Inflammatory macrophage (primary cell): Measurements from ENCODE around the gene CDKN1A.
A peak's percentile ranks its signal among the peaks of the same experiment; 100 is the strongest.

Source experiments
- DNase-seq, 2 donors: peaks; one replicate each; pipeline ENCODE4 v3.0.0-alpha.2; 2020 to 2022

The CDKN1A gene

GRCh38 chr6:36677753-36678487 lies 594 bp upstream of the CDKN1A start:
- no peak for DNase-seq

- peak; percentile 32 to 56 for DNase-seq
Observed at GRCh38 chr6:36679043-36679833, 724 bp downstream of the CDKN1A start.

GRCh38 chr6:36682328-36683144 lies 4.0 kb downstream of the CDKN1A start:
- peak; percentile 65 to 89 for DNase-seq

GRCh38 chr6:36683145-36683655 lies 4.7 kb downstream of the CDKN1A start:
- no peak for DNase-seq

DNA sequence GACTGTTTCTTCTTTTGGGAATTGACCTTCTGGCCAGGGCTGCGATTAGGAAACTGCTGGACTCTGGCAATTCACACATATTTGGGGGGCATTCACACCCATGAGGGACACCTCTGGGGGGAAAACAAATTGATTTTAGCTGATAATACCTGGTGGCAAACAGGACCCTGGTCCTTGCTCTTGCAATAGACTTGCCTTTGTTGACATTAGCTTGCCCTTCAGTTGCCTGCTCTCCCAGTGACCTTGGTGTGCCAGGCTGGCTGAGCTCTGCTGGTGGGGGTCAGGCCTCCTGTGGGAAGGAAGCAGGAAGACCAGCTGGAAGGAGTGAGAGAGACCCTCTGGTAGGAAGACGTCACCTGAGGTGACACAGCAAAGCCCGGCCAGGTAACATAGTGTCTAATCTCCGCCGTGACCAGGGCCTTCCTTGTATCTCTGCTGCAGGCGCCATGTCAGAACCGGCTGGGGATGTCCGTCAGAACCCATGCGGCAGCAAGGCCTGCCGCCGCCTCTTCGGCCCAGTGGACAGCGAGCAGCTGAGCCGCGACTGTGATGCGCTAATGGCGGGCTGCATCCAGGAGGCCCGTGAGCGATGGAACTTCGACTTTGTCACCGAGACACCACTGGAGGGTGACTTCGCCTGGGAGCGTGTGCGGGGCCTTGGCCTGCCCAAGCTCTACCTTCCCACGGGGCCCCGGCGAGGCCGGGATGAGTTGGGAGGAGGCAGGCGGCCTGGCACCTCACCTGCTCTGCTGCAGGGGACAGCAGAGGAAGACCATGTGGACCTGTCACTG lies 5.3 kb downstream of the CDKN1A start:
- no peak for DNase-seq

DNA sequence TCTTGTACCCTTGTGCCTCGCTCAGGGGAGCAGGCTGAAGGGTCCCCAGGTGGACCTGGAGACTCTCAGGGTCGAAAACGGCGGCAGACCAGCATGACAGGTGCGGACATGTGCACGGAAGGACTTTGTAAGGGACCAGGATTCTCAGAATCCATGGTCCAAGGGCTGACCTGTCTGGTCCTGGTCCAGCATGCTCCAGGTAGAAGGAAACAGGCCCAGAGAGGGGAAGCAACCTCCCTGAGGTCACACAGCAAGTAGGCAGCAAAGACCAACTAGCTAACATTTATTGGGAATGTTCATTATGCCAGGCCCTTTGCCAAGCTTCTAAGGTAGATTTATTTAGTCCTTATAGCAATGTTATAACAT lies 5.9 kb downstream of the CDKN1A start:
- DNase-seq: no peak

DNA sequence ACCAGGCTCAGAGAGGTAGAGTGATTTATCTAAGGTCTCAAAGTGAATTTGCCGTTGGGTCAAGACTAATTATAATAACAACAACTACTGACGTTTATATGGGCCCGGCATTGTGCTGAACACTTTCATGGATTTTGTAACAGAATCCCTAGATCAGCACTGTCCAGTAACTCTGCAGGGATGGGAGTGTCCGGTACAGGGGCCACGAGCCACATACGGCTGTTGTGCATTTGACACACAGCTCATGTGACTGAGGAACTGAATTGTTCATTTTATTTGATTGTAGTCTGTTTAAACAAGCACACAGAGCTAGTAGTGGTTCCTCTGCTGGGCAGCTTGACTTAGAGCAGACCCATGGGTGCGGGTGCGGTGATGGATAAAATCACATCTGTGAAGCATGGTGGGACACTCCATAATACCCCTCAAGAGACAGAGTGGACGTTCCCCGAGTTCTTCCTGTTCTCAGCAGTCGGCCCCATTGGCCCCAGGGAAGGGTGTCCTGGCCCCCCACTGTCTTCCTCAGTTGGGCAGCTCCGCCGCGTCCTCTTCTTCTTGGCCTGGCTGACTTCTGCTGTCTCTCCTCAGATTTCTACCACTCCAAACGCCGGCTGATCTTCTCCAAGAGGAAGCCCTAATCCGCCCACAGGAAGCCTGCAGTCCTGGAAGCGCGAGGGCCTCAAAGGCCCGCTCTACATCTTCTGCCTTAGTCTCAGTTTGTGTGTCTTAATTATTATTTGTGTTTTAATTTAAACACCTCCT lies 6.8 kb downstream of the CDKN1A start:
- DNase-seq: peak; percentile 38 to 71

GRCh38 chr6:36685926-36686667 lies 7.6 kb downstream of the CDKN1A start:
- peak; percentile 70 to 84 for DNase-seq

- DNase-seq: no peak
Observed at GRCh38 chr6:36686668-36687513, 8.4 kb downstream of the CDKN1A start.

DNA sequence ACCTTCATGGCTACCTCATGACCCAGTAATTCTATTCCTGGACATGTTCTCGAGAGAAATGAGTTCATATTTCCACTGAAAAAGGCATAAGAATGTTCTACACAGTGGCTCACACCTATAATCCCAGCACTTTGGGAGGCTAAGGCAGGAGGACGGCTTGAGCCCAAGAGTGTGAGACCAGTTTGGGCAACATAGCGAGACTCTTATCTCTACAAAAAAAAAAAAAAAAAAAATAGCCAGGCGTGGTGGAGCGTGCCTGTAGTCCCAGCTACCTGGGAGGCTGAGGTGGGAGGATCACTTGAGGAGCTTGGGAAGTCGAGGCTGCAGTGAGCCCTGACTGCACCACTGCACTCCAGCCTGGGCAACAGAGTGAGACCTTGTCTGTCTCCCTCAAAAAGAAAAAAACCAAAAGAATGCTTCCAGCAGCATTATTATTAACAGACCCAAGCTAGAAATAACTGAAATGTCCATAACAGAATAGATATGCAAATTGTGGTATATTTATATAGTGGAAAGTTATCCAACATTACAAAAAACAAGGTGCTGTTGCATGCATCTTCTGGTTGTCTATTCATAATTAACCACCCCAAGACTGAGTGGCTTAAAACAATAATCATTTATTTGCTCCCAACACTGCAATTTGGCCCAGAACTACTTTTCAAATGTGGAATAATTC lies 9.7 kb downstream of the CDKN1A start:
- no peak for DNase-seq

DNA sequence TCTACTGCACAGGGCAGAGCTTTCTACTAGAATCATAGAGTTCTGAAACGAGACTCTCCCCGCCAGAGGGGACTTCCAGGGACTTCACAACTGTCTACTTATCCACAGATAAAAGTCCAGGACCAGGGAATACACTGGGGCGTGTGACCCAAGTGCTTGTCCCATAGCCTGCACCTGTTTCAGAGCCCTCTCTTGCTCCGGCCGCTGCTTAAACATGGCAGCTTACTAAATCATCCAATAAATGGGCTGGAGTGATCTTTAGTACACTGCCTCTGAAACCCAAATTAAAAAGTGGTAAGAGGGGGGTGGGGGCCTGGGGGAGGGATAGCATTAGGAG lies 10.2 kb downstream of the CDKN1A start:
- no peak for DNase-seq

- DNase-seq: no peak
Observed at GRCh38 chr6:36691011-36691410, 12.5 kb downstream of the CDKN1A start.

GRCh38 chr6:36691612-36692011 lies 13.1 kb downstream of the CDKN1A start:
- no peak for DNase-seq

DNA sequence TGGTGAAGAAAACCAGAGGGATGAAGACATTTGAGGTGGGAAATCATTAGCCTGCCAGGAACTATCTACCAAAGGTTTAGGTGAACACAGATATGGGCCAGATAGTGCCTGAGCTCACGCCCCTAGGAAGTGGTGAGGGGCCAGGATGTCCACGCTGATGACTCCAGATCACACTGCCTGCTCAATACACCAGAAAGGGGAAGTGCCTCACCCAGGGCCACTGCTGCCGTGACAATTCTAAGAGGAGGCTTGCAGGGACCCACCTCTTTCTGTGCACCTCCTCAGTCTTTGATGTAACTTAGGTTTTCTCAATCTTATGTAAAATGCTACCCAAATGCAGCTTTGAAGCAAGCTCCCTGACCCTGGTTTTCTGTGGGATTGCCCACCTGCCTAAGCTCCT lies 13.7 kb downstream of the CDKN1A start:
- peak; percentile 61 to 84 for DNase-seq

- DNase-seq: no peak
Observed at GRCh38 chr6:36692861-36693702, 14.6 kb downstream of the CDKN1A start.

GRCh38 chr6:36694616-36695015 lies 16.1 kb downstream of the CDKN1A start:
- DNase-seq: no peak

DNA sequence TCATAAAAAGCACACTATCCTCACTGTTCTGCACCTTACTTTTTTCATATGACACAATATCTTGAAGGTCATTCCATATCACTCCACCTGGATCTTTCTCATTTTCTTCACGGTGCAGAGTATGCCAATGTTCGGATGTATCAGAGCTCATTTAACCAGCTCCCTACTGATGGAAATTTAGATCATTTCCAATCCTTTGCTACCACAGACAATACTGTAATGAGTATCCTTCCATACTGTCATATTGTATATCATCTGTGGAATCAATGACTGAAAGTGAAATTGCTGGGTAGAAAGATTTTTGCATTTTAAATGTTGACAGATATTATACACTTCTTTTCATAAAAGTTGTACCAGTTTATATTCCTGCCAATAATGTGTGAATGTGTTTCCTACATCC lies 16.9 kb downstream of the CDKN1A start:
- no peak for DNase-seq

DNA sequence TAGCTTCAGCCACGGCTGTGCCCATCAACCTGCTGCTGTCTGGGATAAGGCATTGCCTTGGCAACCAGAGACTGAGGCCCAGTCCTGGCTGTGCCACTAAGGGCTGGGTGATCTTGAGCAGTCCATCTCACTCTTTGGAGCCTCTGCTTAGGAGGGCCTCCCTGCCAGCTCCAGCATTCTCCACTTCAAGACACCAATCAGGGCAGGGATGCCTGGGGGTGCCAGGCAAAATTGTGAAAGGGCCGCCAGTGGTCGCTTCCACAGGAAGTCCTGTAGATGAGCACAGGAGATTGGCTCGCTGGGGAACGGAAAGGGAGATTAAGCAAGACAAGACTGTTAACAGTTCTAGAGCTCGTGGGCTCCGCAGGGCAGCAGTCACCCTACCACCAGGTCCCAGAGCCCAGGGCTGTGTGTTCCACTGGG lies 19.0 kb downstream of the CDKN1A start, which contains the start of gene RAB44:
TSS of gene RAB44 (plus strand) at position 346 of the 423 bp plus-strand sequence. CDS start 6,410 bp downstream, outside the sequence.
- peak; percentile 59 to 60 for DNase-seq
